ENCODE results near the gene POLD3.

The POLD3 gene, protein sequence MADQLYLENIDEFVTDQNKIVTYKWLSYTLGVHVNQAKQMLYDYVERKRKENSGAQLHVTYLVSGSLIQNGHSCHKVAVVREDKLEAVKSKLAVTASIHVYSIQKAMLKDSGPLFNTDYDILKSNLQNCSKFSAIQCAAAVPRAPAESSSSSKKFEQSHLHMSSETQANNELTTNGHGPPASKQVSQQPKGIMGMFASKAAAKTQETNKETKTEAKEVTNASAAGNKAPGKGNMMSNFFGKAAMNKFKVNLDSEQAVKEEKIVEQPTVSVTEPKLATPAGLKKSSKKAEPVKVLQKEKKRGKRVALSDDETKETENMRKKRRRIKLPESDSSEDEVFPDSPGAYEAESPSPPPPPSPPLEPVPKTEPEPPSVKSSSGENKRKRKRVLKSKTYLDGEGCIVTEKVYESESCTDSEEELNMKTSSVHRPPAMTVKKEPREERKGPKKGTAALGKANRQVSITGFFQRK

DNA sequence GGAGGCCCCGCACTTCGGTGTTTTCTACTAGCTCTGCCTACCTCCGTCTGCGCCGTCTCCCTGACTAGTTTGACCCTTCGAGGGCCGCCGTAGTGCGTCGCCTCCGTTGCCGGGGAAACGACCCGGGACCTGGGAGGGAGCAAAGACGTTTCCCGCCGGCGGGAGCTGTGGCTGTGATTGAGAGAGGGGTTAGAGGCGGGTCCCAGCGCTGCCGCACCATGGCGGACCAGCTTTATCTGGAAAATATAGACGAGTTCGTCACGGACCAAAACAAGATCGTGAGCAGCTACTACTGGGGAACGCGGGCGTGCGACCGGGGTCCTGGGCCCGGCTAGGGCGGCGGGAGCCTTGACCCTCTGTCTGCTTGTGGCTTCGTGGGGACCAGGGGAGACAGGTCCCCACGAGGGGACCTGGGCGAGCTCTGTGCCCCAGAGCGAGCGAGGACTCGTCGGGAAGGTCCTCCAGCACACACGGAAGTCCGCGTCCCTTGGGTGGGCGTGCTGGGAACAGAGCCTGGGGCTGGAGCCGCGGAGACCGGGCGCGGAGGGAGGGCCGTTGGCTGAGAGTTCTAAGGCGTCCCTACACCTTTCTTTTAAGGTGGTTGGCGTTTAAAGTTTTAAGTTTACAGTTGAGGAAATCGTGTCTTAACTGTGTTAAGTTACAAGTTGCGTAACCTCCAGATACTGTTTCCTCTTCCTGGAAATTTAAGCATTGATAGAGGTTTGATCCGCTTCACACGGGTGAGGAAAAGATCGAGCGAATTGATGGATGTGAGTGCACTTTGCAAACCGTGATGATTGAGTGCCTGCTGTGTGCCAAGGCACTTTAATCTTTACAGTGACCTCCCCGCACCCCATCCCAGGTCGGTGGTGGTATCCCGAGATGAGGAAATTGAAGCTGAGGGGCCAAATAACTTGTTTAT is at the start of gene POLD3:
POLD3 (plus strand) TSS at position 142 of the 922 bp plus-strand sequence; CDS start at position 219, 77 bp downstream.
- TF ChIP-seq, protein P1, sequence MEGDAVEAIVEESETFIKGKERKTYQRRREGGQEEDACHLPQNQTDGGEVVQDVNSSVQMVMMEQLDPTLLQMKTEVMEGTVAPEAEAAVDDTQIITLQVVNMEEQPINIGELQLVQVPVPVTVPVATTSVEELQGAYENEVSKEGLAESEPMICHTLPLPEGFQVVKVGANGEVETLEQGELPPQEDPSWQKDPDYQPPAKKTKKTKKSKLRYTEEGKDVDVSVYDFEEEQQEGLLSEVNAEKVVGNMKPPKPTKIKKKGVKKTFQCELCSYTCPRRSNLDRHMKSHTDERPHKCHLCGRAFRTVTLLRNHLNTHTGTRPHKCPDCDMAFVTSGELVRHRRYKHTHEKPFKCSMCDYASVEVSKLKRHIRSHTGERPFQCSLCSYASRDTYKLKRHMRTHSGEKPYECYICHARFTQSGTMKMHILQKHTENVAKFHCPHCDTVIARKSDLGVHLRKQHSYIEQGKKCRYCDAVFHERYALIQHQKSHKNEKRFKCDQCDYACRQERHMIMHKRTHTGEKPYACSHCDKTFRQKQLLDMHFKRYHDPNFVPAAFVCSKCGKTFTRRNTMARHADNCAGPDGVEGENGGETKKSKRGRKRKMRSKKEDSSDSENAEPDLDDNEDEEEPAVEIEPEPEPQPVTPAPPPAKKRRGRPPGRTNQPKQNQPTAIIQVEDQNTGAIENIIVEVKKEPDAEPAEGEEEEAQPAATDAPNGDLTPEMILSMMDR (IDR thresholded peaks at IDR 0.05; ENCODE audit: insufficient read depth, low read length, missing control alignments), result no peak
- H3K4me3 ChIP-seq (ENCODE audit: low read depth, low read length), result peak within 1 kb of the TSS; percentile 81
- DNase-seq (ENCODE audit: low read depth, low spot score), result peak; percentile 26
- ChIA-PET POLR2A (interaction anchor here (0.5 kb wide), 1 partner anchor 10 kb away, joined by 3 read pairs; no protein-coding TSS in a partner anchor), CTCF (interaction anchor here (0.8 to 1.9 kb wide), 11 partner anchors 9 to 337 kb away, joined by 3 to 10 read pairs (median 4); no protein-coding TSS in a partner anchor)

DNA sequence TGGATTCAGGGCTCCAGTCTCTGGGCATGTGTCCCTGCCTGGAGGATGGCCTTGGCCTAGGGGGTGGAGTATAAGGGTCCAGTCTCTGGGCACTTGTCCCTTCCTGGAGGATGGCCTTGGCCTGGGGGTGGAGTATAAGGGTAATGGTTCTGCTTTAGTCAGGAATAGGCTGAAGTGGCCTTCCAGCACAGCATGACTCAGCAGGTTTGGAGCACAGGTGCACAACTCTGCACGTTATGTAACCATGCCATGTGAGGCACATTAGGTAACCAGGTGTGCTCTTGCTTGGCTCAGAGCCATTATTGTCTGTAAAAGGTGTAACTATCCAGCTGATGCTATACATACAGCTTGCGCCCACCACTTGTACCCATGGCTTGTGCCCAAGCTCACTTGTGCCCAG is 48.4 kb upstream of the POLD3 start:
- no peak overlapping the region for H3K4me3 ChIP-seq (ENCODE audit: low read depth, low read length)
- CTCF ChIA-PET, result no interaction called here
- TF ChIP-seq, protein P1 (IDR thresholded peaks at IDR 0.05; ENCODE audit: insufficient read depth, low read length, missing control alignments), result no peak
- POLR2A ChIA-PET, result no interaction called here
- DNase-seq (ENCODE audit: low read depth, low spot score), result no peak

DNA sequence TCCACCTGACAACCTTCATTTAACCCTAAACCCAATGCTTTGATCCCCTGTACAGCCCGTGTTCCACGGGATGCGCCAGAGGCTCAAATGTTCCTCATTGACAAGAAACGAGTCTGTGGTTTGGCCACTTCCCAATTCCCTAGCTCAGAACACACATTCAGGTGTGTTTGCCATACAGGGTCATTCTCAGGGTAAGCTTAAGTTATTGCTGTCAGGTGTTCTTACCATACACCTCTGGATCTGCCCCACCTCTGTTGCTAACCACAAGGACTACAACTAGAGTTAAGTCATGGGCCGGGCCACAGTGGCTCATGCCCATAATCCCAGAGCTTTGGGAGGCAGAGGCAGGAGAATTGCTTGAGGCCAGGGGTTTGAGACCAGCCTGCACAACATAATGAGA is 45.6 kb upstream of the POLD3 start:
- TF ChIP-seq, protein P1 (IDR thresholded peaks at IDR 0.05; ENCODE audit: insufficient read depth, low read length, missing control alignments), result no peak
- CTCF ChIA-PET, result no interaction called here
- H3K4me3 ChIP-seq (ENCODE audit: low read depth, low read length), result no peak overlapping the region
- POLR2A ChIA-PET, result no interaction called here
- DNase-seq (ENCODE audit: low read depth, low spot score), result no peak

DNA sequence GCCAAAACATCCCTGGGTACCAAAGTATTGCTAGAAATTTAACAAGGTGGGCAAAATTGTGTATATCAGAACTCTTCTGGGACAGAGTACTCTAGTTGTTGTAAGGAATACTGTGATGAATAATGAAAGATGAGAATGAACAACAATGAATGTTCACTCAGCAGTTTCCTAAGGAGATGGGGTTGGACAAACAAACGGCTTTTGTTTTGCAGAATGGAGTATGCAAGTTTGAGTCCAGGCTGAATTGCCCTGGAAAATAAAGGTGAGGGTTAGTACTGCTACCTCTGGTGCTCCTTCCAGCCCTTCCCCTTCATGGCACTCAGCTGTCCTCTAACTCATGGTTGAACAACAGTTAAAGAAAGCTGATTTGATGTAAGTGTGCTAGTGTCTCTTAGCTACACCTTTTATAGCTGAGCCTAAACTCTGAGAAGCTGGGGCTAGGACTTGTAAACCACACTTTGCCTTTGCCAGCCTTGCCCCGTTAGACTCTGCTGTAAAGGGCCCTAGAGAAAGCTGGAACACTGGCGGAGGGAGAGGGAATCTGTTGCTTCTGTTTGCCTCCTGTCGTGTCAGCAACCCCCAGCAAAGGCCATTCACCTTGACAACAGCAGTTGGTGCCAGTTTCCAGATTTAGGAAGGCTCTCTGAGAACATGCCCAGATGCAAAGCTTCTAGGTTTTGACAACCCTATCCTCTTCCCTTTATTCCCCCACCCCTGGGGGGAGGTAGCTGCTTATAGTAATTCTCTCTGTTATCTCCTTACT is 41.2 kb upstream of the POLD3 start:
- CTCF ChIA-PET, result no interaction called here
- no peak overlapping the region for H3K4me3 ChIP-seq (ENCODE audit: low read depth, low read length)
- TF ChIP-seq, protein P1 (IDR thresholded peaks at IDR 0.05; ENCODE audit: insufficient read depth, low read length, missing control alignments), result no peak
- DNase-seq (ENCODE audit: low read depth, low spot score), result no peak
- POLR2A ChIA-PET, result no interaction called here

DNA sequence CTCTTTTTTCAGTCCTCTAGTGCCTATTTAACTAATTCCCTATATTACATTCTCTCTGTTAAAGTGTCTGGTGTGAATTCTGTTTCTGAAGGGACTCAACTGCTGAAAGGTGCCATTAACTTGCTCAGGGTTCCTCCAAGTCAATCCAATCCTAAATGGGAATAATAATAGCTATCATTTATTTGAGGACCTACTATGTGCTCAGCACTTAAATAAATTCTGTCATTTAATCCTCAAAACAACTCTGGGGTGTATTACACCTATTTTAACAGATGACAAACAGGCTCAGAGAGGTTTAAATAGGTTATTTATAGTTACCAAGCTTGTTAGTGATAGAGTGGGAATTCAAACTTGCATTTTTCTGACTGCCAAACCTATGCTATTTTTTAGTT is 40.6 kb upstream of the POLD3 start:
- CTCF ChIA-PET, result no interaction called here
- no peak overlapping the region for H3K4me3 ChIP-seq (ENCODE audit: low read depth, low read length)
- TF ChIP-seq, protein P1 (IDR thresholded peaks at IDR 0.05; ENCODE audit: insufficient read depth, low read length, missing control alignments), result no peak
- POLR2A ChIA-PET, result no interaction called here
- DNase-seq (ENCODE audit: low read depth, low spot score), result no peak

Data from AG04449 (cell line).